Loucy (cell line): ENCODE results near the gene NAAA.

Experiments
- H2AFZ ChIP-seq: fragments of 200-600 bp; sonication (generic); 2 replicates; pipeline ENCODE4 v1.6.0; 2016; ENCODE audit warnings: antibody characterized with exemption, mild to moderate bottlenecking, low read length, moderate library complexity
- H3F3A ChIP-seq: fragments of 200-600 bp; 2 replicates; pipeline ENCODE4 v1.6.0; 2016; ENCODE audit warnings: antibody characterized with exemption, low read depth, mild to moderate bottlenecking
- H3K27me3 ChIP-seq: fragments of 200-600 bp; sonication (generic); 2 replicates; pipeline ENCODE4 v1.6.1; 2014; ENCODE audit warnings: low read length, mild to moderate bottlenecking; ENCODE audit not compliant: insufficient read depth, poor library complexity, severe bottlenecking
- H3K36me3 ChIP-seq: fragments of 200-600 bp; sonication (generic); 2 replicates; pipeline ENCODE4 v1.6.1; 2016; ENCODE audit warnings: low read length; ENCODE audit not compliant: insufficient read depth
- H3K4me1 ChIP-seq: fragments of 200-600 bp; sonication (generic); 2 replicates; pipeline ENCODE4 v1.5.1; 2014; ENCODE audit warnings: low read length, mild to moderate bottlenecking; ENCODE audit not compliant: insufficient read depth, poor library complexity, severe bottlenecking
- H3K4me2 ChIP-seq: fragments of 200-600 bp; sonication (generic); 2 replicates; pipeline ENCODE4 v1.6.0; 2014; ENCODE audit warnings: antibody characterized with exemption, low read length, low read depth, mild to moderate bottlenecking; ENCODE audit not compliant: poor library complexity, severe bottlenecking
- H3K4me3 ChIP-seq: fragments of 200-600 bp; sonication (generic); 2 replicates; pipeline ENCODE4 v1.5.1; 2014; ENCODE audit warnings: low read length, mild to moderate bottlenecking, mixed read lengths; ENCODE audit not compliant: poor library complexity, severe bottlenecking
- H3K79me2 ChIP-seq: fragments of 200-600 bp; sonication (generic); 2 replicates; pipeline ENCODE4 v1.6.1; 2014; ENCODE audit warnings: low read length; ENCODE audit not compliant: insufficient read depth
- H3K9ac ChIP-seq: fragments of 200-600 bp; sonication (generic); 2 replicates; pipeline ENCODE4 v1.6.0; 2014; ENCODE audit warnings: mild to moderate bottlenecking, low read depth, low read length, moderate library complexity; ENCODE audit not compliant: poor library complexity, severe bottlenecking
- H3K9me2 ChIP-seq: fragments of 200-600 bp; sonication (generic); replicated peaks from 2 replicates; pipeline ENCODE4 v1.6.1; 2016; ENCODE audit warnings: low read depth, low read length, mixed read lengths
- H3K9me3 ChIP-seq: fragments of 200-600 bp; sonication (generic); 2 replicates; pipeline ENCODE4 v1.6.1; 2014; ENCODE audit warnings: mild to moderate bottlenecking, antibody characterized with exemption, low read length, low read depth; ENCODE audit not compliant: insufficient read depth
- H4K20me1 ChIP-seq: fragments of 200-600 bp; sonication (generic); 2 replicates; pipeline ENCODE4 v1.6.0; 2014; ENCODE audit warnings: antibody characterized with exemption, low read length, mild to moderate bottlenecking; ENCODE audit not compliant: insufficient read depth, poor library complexity, severe bottlenecking
- CTCF ChIP-seq: fragments of 200-600 bp; sonication (generic); conservative IDR thresholded peaks from 2 replicates; pipeline ENCODE4 v1.5.1; 2014; ENCODE audit warnings: mild to moderate bottlenecking, antibody characterized with exemption, low read length
- EZH2phosphoT487 ChIP-seq: fragments of 200-600 bp; IDR thresholded peaks from 2 replicates; pipeline ENCODE4 v1.6.1; 2018; ENCODE audit warnings: antibody characterized with exemption, mild to moderate bottlenecking, moderate library complexity, borderline replicate concordance

Gene NAAA

GRCh38 chr4:75876218-75876617 is 64.6 kb downstream of the NAAA start:
- no peaks in the 10 kb centered on the region for H3K36me3 ChIP-seq
- no peaks in the 10 kb centered on the region for H4K20me1 ChIP-seq
- H3K79me2 ChIP-seq: no peaks in the 10 kb centered on the region
- H3K9me3 ChIP-seq: no peaks in the 10 kb centered on the region
- TF ChIP-seq EZH2phosphoT487 (no peak), CTCF (no peak)
- no peak overlapping the region for H3K4me2 ChIP-seq
- H3K4me1 ChIP-seq: no peaks in the 10 kb centered on the region
- no peaks in the 10 kb centered on the region for H3F3A ChIP-seq
- H2AFZ ChIP-seq: no peak overlapping the region
- no peaks in the 10 kb centered on the region for H3K9me2 ChIP-seq
- no peak overlapping the region for H3K4me3 ChIP-seq
- no peaks in the 10 kb centered on the region for H3K27me3 ChIP-seq
- H3K9ac ChIP-seq: no peak overlapping the region

- H2AFZ ChIP-seq: no peak overlapping the region
- H3K4me3 ChIP-seq: no peak overlapping the region
- H3K4me2 ChIP-seq: no peak overlapping the region
- H3K36me3 ChIP-seq: no peaks in the 10 kb centered on the region
- no peaks in the 10 kb centered on the region for H3K9me2 ChIP-seq
- no peaks in the 10 kb centered on the region for H3K79me2 ChIP-seq
- no peaks in the 10 kb centered on the region for H4K20me1 ChIP-seq
- no peaks in the 10 kb centered on the region for H3K27me3 ChIP-seq
- TF ChIP-seq EZH2phosphoT487 (no peak), CTCF (no peak)
- no peaks in the 10 kb centered on the region for H3F3A ChIP-seq
- H3K4me1 ChIP-seq: no peaks in the 10 kb centered on the region
- no peak overlapping the region for H3K9ac ChIP-seq
- no peaks in the 10 kb centered on the region for H3K9me3 ChIP-seq
Observed at GRCh38 chr4:75869100-75869499, 71.7 kb downstream of the NAAA start.

- Histone ChIP-seq H3K79me2 (no peaks in the 10 kb centered on the region), H3K9me3 (no peaks in the 10 kb centered on the region), H3K4me3 (no peak overlapping the region), H3K27me3 (no peaks in the 10 kb centered on the region), H3K9ac (no peak overlapping the region), H3K9me2 (no peaks in the 10 kb centered on the region), H2AFZ (no peak overlapping the region), H4K20me1 (no peaks in the 10 kb centered on the region), H3K36me3 (no peaks in the 10 kb centered on the region), H3K4me2 (no peak overlapping the region), H3F3A (no peaks in the 10 kb centered on the region), H3K4me1 (no peaks in the 10 kb centered on the region)
- TF ChIP-seq EZH2phosphoT487 (no peak), CTCF (no peak)
Observed at GRCh38 chr4:75867130-75867529, 73.7 kb downstream of the NAAA start.
